GM18499 (cell line): ENCODE results near the gene MRPL53.
"Not testable (repeated sequence)": the region's sequence is repeated elsewhere in the genome, so short reads cannot be mapped to it uniquely, and the experiment has no call there.

Source experiments
- ATAC-seq: cut with Tn5 transposase; IDR thresholded peaks from one replicate; pipeline ENCODE4 v1.9.1; 2021; ENCODE audit warnings: moderate number of reproducible peaks; ENCODE audit not compliant: insufficient read depth, unreplicated experiment

The MRPL53 gene

GRCh38 chr2:74457129-74457548 lies 15.3 kb downstream of the MRPL53 start:
- ATAC-seq = no peak

- ATAC-seq = peak; percentile 45
Measured at GRCh38 chr2:74454654-74455511, 17.6 kb downstream of the MRPL53 start, which contains the start of gene INO80B. Gene INO80B (plus strand): TSS chr2:74455087. CDS start chr2:74455117, 30 bp downstream.

- ATAC-seq = no peak
Measured at GRCh38 chr2:74450570-74451190, 21.8 kb downstream of the MRPL53 start.

GRCh38 chr2:74448771-74449170 lies 23.7 kb downstream of the MRPL53 start:
- ATAC-seq = no peak

GRCh38 chr2:74447230-74447999 lies 25.1 kb downstream of the MRPL53 start:
- ATAC-seq = no peak

- no peak for ATAC-seq
Measured at GRCh38 chr2:74444498-74445318, 27.8 kb downstream of the MRPL53 start.

GRCh38 chr2:74442483-74443297 lies 29.8 kb downstream of the MRPL53 start:
- not testable (repeated sequence) for ATAC-seq

GRCh38 chr2:74441690-74442482 lies 30.6 kb downstream of the MRPL53 start, which contains the start of gene RTKN:
Gene RTKN (minus strand): TSS chr2:74441937. CDS start chr2:74441816, 121 bp downstream.
- no peak for ATAC-seq

- no peak for ATAC-seq
Measured at GRCh38 chr2:74441170-74441689, 31.2 kb downstream of the MRPL53 start.

- ATAC-seq = peak; percentile 54
Measured at GRCh38 chr2:74440378-74441169, 31.9 kb downstream of the MRPL53 start.

GRCh38 chr2:74439803-74440377 lies 32.6 kb downstream of the MRPL53 start:
- ATAC-seq = no peak

- ATAC-seq = no peak
Measured at GRCh38 chr2:74439373-74439772, 33.1 kb downstream of the MRPL53 start.

- ATAC-seq = no peak
Measured at GRCh38 chr2:74438248-74438647, 34.2 kb downstream of the MRPL53 start.

GRCh38 chr2:74436848-74437695 lies 35.4 kb downstream of the MRPL53 start:
- ATAC-seq = no peak

- ATAC-seq = no peak
Measured at GRCh38 chr2:74436111-74436805, 36.2 kb downstream of the MRPL53 start.
